Measurements from ENCODE around the gene CCR1.

CCR1 gene

DNA sequence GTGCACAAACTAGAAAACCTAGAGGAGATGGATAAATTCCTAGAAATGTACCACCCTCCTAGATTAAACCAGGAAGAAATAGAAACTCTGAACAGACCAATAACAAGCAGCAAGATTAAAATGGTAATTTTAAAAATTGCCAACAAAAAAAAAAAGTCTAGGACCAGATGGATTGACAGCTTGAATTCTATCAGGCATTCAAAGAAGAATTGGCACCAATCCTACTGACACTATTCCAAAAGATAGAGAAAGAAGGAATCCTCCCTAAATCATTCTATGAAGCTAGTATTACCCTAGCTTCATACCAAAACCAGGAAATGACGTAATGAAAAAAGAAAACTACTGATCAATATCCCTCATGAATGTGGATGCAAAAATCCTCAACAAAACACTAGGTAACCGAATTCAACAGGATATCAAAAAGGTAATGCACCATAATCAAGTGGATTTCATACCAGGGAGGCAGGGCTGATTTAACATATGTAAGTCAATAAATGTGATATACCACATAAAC, 10.1 kb upstream of the CCR1 start:
- no peak for DNase-seq
- H3K4me3 ChIP-seq (ENCODE audit: low read depth, low read length) = no peak overlapping the region
- H3K27ac ChIP-seq = no peak overlapping the region
- TF ChIP-seq, protein P1, sequence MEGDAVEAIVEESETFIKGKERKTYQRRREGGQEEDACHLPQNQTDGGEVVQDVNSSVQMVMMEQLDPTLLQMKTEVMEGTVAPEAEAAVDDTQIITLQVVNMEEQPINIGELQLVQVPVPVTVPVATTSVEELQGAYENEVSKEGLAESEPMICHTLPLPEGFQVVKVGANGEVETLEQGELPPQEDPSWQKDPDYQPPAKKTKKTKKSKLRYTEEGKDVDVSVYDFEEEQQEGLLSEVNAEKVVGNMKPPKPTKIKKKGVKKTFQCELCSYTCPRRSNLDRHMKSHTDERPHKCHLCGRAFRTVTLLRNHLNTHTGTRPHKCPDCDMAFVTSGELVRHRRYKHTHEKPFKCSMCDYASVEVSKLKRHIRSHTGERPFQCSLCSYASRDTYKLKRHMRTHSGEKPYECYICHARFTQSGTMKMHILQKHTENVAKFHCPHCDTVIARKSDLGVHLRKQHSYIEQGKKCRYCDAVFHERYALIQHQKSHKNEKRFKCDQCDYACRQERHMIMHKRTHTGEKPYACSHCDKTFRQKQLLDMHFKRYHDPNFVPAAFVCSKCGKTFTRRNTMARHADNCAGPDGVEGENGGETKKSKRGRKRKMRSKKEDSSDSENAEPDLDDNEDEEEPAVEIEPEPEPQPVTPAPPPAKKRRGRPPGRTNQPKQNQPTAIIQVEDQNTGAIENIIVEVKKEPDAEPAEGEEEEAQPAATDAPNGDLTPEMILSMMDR (IDR thresholded peaks at IDR 0.05; ENCODE audit: low read depth, low read length) = no peak
- H3K36me3 ChIP-seq = no peaks in the 10 kb centered on the region
- peaks cover 70% of the 10 kb centered on the region for H3K27me3 ChIP-seq (ENCODE audit: insufficient read depth, low read depth, severe bottlenecking)
- peaks cover 8% of the 10 kb centered on the region for H3K9me3 ChIP-seq (ENCODE audit: severe bottlenecking)

DNA sequence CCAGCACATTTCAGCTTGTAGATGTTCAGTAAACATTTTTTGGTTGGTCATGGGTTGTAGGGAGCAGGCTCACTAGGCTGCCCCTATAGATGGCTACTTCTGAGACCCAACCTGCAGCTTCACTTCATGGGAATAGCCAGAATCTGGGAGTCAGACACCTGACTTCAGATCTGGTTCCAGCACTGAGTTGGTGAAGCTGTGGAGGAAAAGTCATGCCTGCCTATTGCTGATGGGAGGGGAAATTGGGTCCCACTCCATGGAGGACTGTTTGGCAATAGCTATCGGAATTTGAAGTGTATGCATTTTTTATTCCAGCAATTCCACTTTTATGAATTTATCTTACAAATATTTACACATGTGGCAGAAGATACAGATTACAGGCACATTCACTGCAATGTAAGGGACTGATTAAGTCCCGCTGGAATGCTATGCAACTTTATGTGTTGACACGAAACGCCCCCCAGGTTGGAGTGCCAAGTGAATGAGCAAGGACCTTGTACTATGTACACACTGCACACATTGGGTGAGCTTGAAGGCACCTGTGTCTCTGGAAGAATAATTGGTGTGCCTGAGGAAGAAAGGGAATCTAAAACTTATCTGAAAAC, 7.8 kb upstream of the CCR1 start:
- Histone ChIP-seq H3K27ac (no peak overlapping the region), H3K36me3 (no peaks in the 10 kb centered on the region), H3K4me3 (ENCODE audit: low read depth, low read length) (no peak overlapping the region), H3K27me3 (ENCODE audit: insufficient read depth, low read depth, severe bottlenecking) (peaks cover 63% of the 10 kb centered on the region), H3K9me3 (ENCODE audit: severe bottlenecking) (peaks cover 8% of the 10 kb centered on the region)
- TF ChIP-seq, protein P1 (IDR thresholded peaks at IDR 0.05; ENCODE audit: low read depth, low read length) = no peak
- DNase-seq = no peak

DNA sequence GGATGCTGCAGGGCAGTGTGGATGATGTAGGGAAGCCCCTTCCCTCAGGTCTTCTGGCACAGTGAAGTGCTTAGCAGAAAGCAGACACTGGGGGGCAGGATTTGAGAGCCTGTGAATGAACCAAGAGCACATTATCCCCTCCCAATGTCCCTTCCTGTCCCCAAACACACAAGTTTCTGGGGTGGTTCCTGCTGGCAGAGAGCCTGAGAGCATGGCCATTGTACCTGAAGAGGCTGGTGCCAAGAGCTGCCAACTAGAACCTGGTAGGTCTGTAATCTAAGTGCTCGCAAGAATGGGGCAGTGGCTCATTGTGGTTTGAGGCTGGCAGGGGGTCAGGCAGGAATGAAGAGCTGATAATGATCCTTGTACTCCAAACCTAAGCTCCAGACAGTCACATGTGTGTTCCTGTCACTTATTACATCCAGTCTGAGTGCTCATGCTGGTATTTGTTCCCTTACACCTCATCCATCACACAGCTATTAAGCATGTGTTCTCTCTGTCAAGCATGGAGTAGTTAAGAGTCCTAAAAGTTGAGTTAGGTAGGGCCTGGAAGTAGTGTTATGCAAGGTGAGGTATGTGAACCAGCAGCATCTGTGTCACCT, 6.7 kb upstream of the CCR1 start:
- TF ChIP-seq, protein P1 (IDR thresholded peaks at IDR 0.05; ENCODE audit: low read depth, low read length) = peak; percentile 51
- no peaks in the 10 kb centered on the region for H3K36me3 ChIP-seq
- H3K27me3 ChIP-seq (ENCODE audit: insufficient read depth, low read depth, severe bottlenecking) = peaks cover 62% of the 10 kb centered on the region
- no peak overlapping the region for H3K4me3 ChIP-seq (ENCODE audit: low read depth, low read length)
- no peak overlapping the region for H3K27ac ChIP-seq
- peak; percentile 10 for DNase-seq
- H3K9me3 ChIP-seq (ENCODE audit: severe bottlenecking) = no peaks in the 10 kb centered on the region

DNA sequence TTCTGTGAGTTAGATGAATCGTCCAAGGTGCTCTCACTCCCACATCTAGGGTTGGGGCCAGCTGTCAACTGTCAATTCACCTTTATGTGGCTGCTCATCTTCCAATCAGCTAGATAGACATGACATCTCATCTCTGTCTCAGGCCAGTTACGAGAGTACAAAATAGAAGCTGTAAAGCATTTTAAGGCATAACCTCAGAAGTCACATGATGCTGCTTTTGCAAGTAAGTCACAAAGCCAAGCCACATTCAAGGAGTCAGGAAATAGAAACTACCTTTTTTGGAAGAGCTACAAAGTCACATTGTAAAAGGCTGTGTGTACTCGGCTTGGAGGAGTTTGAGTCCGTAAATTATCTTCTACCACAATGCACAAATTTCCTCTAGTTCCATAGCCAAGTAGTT, 5.1 kb upstream of the CCR1 start:
- no peak for DNase-seq
- no peak overlapping the region for H3K4me3 ChIP-seq (ENCODE audit: low read depth, low read length)
- H3K27ac ChIP-seq = no peak overlapping the region
- TF ChIP-seq, protein P1 (IDR thresholded peaks at IDR 0.05; ENCODE audit: low read depth, low read length) = no peak
- no peaks in the 10 kb centered on the region for H3K36me3 ChIP-seq
- no peaks in the 10 kb centered on the region for H3K9me3 ChIP-seq (ENCODE audit: severe bottlenecking)
- peaks cover 70% of the 10 kb centered on the region for H3K27me3 ChIP-seq (ENCODE audit: insufficient read depth, low read depth, severe bottlenecking)

DNA sequence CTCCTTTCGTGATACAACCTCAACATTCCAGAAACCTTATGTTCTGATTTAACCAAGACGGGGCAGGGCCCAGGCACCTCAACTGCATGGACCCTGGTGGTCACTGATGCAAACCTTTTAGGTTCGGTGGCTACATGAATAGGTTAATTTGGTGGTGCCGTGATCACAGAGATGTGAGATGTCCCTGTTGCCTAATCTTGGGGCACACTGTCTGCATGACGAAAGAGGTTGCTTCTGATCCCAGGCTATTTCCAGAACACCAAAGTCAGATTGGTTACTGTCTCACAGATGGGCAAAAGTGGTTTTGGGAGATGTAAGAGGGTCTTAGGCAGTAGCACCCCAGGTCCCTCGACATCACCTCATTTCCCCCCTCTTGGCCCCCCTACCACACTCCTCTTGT, 4.0 kb upstream of the CCR1 start:
- Histone ChIP-seq H3K27me3 (ENCODE audit: insufficient read depth, low read depth, severe bottlenecking) (peaks cover 78% of the 10 kb centered on the region), H3K4me3 (ENCODE audit: low read depth, low read length) (no peak overlapping the region), H3K27ac (no peak overlapping the region), H3K36me3 (no peaks in the 10 kb centered on the region), H3K9me3 (ENCODE audit: severe bottlenecking) (no peaks in the 10 kb centered on the region)
- TF ChIP-seq, protein P1 (IDR thresholded peaks at IDR 0.05; ENCODE audit: low read depth, low read length) = no peak
- DNase-seq = no peak

Measured in WERI-Rb-1 (cell line).